HepG2 (cell line): ENCODE data around the gene XCL2. TPM values are rescaled to one million over a fixed set of nuclear protein-coding genes. Genes with fewer than 3 reads are reported as not detected.
A peak's percentile ranks its signal among the peaks of the same experiment; 100 is the strongest.
"Not testable (repeated sequence)": the region's sequence is repeated elsewhere in the genome, so short reads cannot be mapped to it uniquely, and the experiment has no call there.

Experiments used
- ATAC-seq: fragments of 200-7000 bp; cut with Tn5 transposase; 3 replicates; pipeline ENCODE4 v1.9.1; 2020; ENCODE audit warnings: mild to moderate bottlenecking, moderate library complexity
- BruUV-seq: library from RNA; stranded (reverse); fragments of 400-500 nt; replicated peaks from 2 replicates; lab custom pipeline; 2021; lab: Mats Ljungman, UMichigan
- CTCF ChIA-PET: fragments of 300-600 bp; formaldehyde crosslinking; extraction: SDS; loops from one replicate; lab custom pipeline; 2021; ENCODE audit warnings: low total read pairs, inconsistent platforms, low intra/inter-chr PET ratio; lab: Yijun Ruan, JAX
- POLR2A ChIA-PET: fragments of 350-600 bp; sonication (Branson Sonifier 250); formaldehyde crosslinking; loops from one replicate; lab custom pipeline; 2020; ENCODE audit warnings: antibody characterized with exemption, inconsistent platforms; lab: Yijun Ruan, JAX
- DNase-seq: peaks from one replicate; pipeline ENCODE4 v3.0.0-alpha.2; 2015; ENCODE audit warnings: low spot score
- FAIRE-seq: peaks from 3 replicates; lab custom pipeline; 2011; peaks lifted over from hg19 to GRCh38; lab: Jason Lieb, UNC
- H2AFZ ChIP-seq: one replicate; pipeline ENCODE4 v1.6.1; 2011; ENCODE audit warnings: low read length, inconsistent platforms
- H3K27ac ChIP-seq: fragments of 300-600 bp; 3 replicates; pipeline ENCODE4 v1.8.0; 2011; ENCODE audit warnings: mixed run types, mild to moderate bottlenecking, mixed read lengths, low read length, inconsistent platforms; ENCODE audit not compliant: insufficient read depth; ENCODE audit errors: extremely low read length
- H3K27me3 ChIP-seq, 2 experiments: fragments of 200-600 bp in 1 of 2; 2 replicates in 1 of 2; 3 replicates in 1 of 2; pipeline versions ENCODE4 v1.6.0 to v1.8.0; 2011; ENCODE audit warnings: low read length in 2 of 2, mild to moderate bottlenecking in 2 of 2, moderate library complexity in 2 of 2, inconsistent platforms in 1 of 2; ENCODE audit not compliant: insufficient read depth in 2 of 2, control insufficient read depth in 1 of 2
- H3K36me3 ChIP-seq, 2 experiments: fragments of 200-600 bp in 1 of 2; replicated peaks in 1 of 2; 2 replicates in 1 of 2; 3 replicates in 1 of 2; pipeline versions ENCODE4 v1.5.1 to v1.8.0; 2011; ENCODE audit warnings: low read length in 2 of 2, inconsistent platforms in 1 of 2; ENCODE audit not compliant: insufficient read depth in 2 of 2, control insufficient read depth in 1 of 2
- H3K4me1 ChIP-seq: 2 replicates; pipeline ENCODE4 v1.5.1; 2012; ENCODE audit warnings: low read length, inconsistent platforms; ENCODE audit not compliant: insufficient read depth
- H3K4me2 ChIP-seq: 2 replicates; pipeline ENCODE4 v1.6.0; 2011; ENCODE audit warnings: low read depth, low read length, inconsistent platforms
- H3K4me3 ChIP-seq, 3 experiments: fragments of 200-600 bp in 1 of 3; sonication (generic), shearing (Covaris generic) in 1 of 3; replicated peaks in 1 of 3; 2 replicates each; pipeline ENCODE4 v1.5.1; 2011 to 2016; ENCODE audit warnings: low read length in 3 of 3, inconsistent platforms in 2 of 3, low read depth in 2 of 3, mild to moderate bottlenecking in 2 of 3, control low read depth in 1 of 3, mixed read lengths in 1 of 3; ENCODE audit not compliant: insufficient read depth in 1 of 3
- H3K79me2 ChIP-seq: one replicate; pipeline ENCODE4 v1.6.1; 2011; ENCODE audit warnings: low read length, inconsistent platforms; ENCODE audit not compliant: insufficient read depth
- H3K9ac ChIP-seq: 2 replicates; pipeline ENCODE4 v1.6.0; 2011; ENCODE audit warnings: mild to moderate bottlenecking, low read depth, low read length, inconsistent platforms; ENCODE audit not compliant: insufficient read depth
- H3K9me3 ChIP-seq: 2 replicates; pipeline ENCODE4 v1.5.1; 2012; ENCODE audit warnings: mild to moderate bottlenecking, low read length
- H4K20me1 ChIP-seq: 2 replicates; pipeline ENCODE4 v1.6.0; 2011; ENCODE audit warnings: inconsistent platforms, mild to moderate bottlenecking, low read length, moderate library complexity; ENCODE audit not compliant: insufficient read depth
- POLR2G ChIP-seq: fragments of 200-400 bp; formaldehyde crosslinking; IDR thresholded peaks from 2 replicates; pipeline ENCODE4 v1.6.1; 2018; ENCODE audit warnings: mild to moderate bottlenecking, low read depth, low read length, moderate library complexity
- SMC3 ChIP-seq: IDR thresholded peaks from 2 replicates; pipeline ENCODE4 v1.6.1; 2011; ENCODE audit warnings: low read length, improper control_type of control experiment
- SSRP1 ChIP-seq: IDR thresholded peaks from 2 replicates; pipeline ENCODE4 v1.6.1; 2016; ENCODE audit warnings: control low read depth
- STAG1 ChIP-seq: sonication (generic); formaldehyde crosslinking; IDR thresholded peaks from 2 replicates; pipeline ENCODE4 v1.4.0; 2020; ENCODE audit warnings: missing genetic modification reagents
- ZNF547 ChIP-seq: sonication (generic); formaldehyde crosslinking; IDR thresholded peaks from 2 replicates; pipeline ENCODE4 v1.5.1; 2020; ENCODE audit warnings: mild to moderate bottlenecking, missing genetic modification reagents
- ZNF564 ChIP-seq: sonication (generic); formaldehyde crosslinking; IDR thresholded peaks from 2 replicates; pipeline ENCODE4 v1.8.1; 2023; ENCODE audit warnings: mild to moderate bottlenecking, missing genetic modification reagents
- ZNF569 ChIP-seq: sonication (generic); formaldehyde crosslinking; IDR thresholded peaks from 2 replicates; pipeline ENCODE4 v1.5.0; 2020; ENCODE audit warnings: mild to moderate bottlenecking, missing genetic modification reagents, moderate library complexity, borderline replicate concordance
- WGBS: methylation state at CpG from one replicate; pipeline ENCODE4 v1.1.6; 2017; ENCODE audit warnings: low lambda C conversion rate; 5-methylcytosine and 5-hydroxymethylcytosine counted together
- in situ Hi-C: cut with HindIII; loops from 2 replicates; pipeline ENCODE4 v1.10.0; 2017; ENCODE audit warnings: low pct_unique_long_range_greater_than_20kb; ENCODE audit not compliant: extremely low pct_ligation_motif_present
- intact Hi-C: fragments of 100-400 bp; cut with micrococcal nuclease; formaldehyde crosslinking; loops from one replicate; pipeline ENCODE4 v1.10.0; 2022; ENCODE audit not compliant: unreplicated experiment
- polyA plus RNA-seq, 8 experiments: library from polyadenylated mRNA; depleted of rRNA in 3 of 8; stranded (reverse) in 7 of 8; unstranded in 1 of 8; fragments of >200 nt; fragmentation: Illumina TruSeq in 4 of 8; extraction: Trizol in 4 of 8; gene quantifications; 2 replicates each; pipeline versions ENCODE4 v1.2.1 to v1.2.3, GENCODE V29; 2011 to 2016; ENCODE audit warnings: low read depth in 4 of 8, missing spikeins in 1 of 8, mixed read lengths in 1 of 8; ENCODE audit not compliant: insufficient read depth in 1 of 8
- total RNA-seq, 5 experiments: library from RNA; depleted of rRNA; stranded (reverse); fragments of >200 nt; fragmentation: Illumina TruSeq; extraction: Trizol; gene quantifications; 2 replicates each; pipeline ENCODE4 v1.2.3, GENCODE V29; 2016; ENCODE audit warnings: low read depth in 1 of 5
- TF ChIP-seq, protein P1 (sequence below): sonication (generic); formaldehyde crosslinking; IDR thresholded peaks from 2 replicates; pipeline ENCODE4 v1.5.0; 2020; ENCODE audit warnings: mild to moderate bottlenecking, missing genetic modification reagents, moderate library complexity
- TF ChIP-seq, protein P2 (sequence below): sonication (generic); formaldehyde crosslinking; IDR thresholded peaks from 2 replicates; pipeline ENCODE4 v1.5.0; 2020; ENCODE audit warnings: missing genetic modification reagents
- TF ChIP-seq, protein P3 (sequence below): sonication (generic); formaldehyde crosslinking; IDR thresholded peaks from 2 replicates; pipeline ENCODE4 v1.9.0; 2021; ENCODE audit warnings: missing genetic modification reagents, borderline replicate concordance
- TF ChIP-seq, protein P4 (sequence below): sonication (generic); formaldehyde crosslinking; IDR thresholded peaks from 2 replicates; pipeline ENCODE4 v1.4.0; 2020; ENCODE audit warnings: missing genetic modification reagents

The XCL2 gene
- total and polyA plus RNA-seq, 2 of the 13 experiments (the other 11 are each of a cell fraction or from before 2014, with no cell fraction given) = 0.50 TPM; not detected in 1

DNA sequence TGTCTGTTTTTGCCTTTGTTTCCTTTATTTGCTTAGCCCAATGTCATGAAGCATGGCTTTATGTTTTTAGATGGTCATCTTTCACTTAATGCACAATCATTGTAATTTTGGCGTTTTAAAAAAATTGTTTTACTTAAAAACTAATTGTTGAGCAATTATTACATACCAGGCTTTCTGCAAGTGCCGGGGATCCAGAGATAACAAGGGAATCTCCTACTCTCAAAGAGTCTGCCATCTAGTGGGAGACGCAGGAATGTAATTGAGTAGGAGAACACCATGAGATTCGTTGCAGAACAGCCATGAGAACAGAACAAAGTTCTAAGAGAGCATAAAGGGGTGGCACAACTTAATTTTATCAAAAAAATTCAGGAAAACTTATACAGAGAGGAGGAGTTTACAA, 30.4 kb upstream of the XCL2 start:
- H3K79me2 ChIP-seq, H3K9ac ChIP-seq, H2AFZ ChIP-seq, intact Hi-C loops, H3K4me3 ChIP-seq, H3K36me3 ChIP-seq, POLR2A ChIA-PET, H3K4me2 ChIP-seq, H3K9me3 ChIP-seq, H3K27me3 ChIP-seq, H4K20me1 ChIP-seq, H3K27ac ChIP-seq, H3K4me1 ChIP-seq, in situ Hi-C loops, BruUV-seq: not testable (repeated sequence)
- TF ChIP-seq, protein P1, sequence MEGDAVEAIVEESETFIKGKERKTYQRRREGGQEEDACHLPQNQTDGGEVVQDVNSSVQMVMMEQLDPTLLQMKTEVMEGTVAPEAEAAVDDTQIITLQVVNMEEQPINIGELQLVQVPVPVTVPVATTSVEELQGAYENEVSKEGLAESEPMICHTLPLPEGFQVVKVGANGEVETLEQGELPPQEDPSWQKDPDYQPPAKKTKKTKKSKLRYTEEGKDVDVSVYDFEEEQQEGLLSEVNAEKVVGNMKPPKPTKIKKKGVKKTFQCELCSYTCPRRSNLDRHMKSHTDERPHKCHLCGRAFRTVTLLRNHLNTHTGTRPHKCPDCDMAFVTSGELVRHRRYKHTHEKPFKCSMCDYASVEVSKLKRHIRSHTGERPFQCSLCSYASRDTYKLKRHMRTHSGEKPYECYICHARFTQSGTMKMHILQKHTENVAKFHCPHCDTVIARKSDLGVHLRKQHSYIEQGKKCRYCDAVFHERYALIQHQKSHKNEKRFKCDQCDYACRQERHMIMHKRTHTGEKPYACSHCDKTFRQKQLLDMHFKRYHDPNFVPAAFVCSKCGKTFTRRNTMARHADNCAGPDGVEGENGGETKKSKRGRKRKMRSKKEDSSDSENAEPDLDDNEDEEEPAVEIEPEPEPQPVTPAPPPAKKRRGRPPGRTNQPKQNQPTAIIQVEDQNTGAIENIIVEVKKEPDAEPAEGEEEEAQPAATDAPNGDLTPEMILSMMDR (CRISPR knock-in tag) = peak; percentile 31
- TF ChIP-seq SMC3 (peak; percentile 28; the same call in 1 of the 2 replicates), STAG1 (CRISPR knock-in tag) (peak; percentile 59)
- CTCF ChIA-PET = interaction anchor here (2.1 kb wide), 1 partner anchor 134 kb away, joined by 8 read pairs; no protein-coding TSS in a partner anchor
- WGBS = 11% methylated on average over 4 of the region's 4 CpGs
- FAIRE-seq (peak; percentile 95), DNase-seq (peak; percentile 32), ATAC-seq (peak; percentile 70; the same call in 2 of the 3 replicates)

DNA sequence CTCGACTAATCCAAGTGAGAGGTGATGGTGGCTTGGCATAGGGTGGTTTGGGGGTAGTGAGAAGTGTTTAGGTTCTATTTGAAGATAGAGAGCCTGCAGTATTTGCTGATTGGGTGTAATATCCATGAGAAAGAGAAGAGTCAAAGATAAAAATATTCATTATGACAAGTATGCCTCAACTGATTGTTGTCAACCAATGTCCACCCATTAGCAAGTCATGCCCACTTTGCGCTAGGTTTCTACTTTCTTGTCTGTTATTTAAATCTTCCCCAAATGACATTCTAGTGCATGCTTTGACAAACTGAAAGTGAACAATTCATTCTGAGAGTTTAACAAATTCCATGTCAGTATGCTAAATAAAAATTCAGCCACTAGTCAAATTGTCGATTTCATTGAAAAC, 28.8 kb upstream of the XCL2 start:
- H3K4me1 ChIP-seq = peaks cover 16% of the 10 kb centered on the region; the same call in 1 of the 2 replicates
- DNase-seq = no peak
- H3K4me3 ChIP-seq = no peak overlapping the region
- 96% methylated on average over 3 of the region's 3 CpGs for WGBS
- H3K27me3 ChIP-seq = no peaks in the 10 kb centered on the region
- H3K36me3 ChIP-seq = no peaks in the 10 kb centered on the region
- no peak for FAIRE-seq
- in situ Hi-C loops = no loop called here
- H3K27ac ChIP-seq = no peak overlapping the region
- intact Hi-C loops = loop anchor here (1.0 kb wide), 1 partner anchor 133 kb away; no protein-coding TSS in a partner anchor
- no TSS peak for BruUV-seq
- no peaks in the 10 kb centered on the region for H3K9me3 ChIP-seq
- ChIA-PET CTCF (interaction anchor here (2.1 kb wide), 1 partner anchor 133 kb away, joined by 8 read pairs; no protein-coding TSS in a partner anchor), POLR2A (no interaction called here)
- no peak overlapping the region for H2AFZ ChIP-seq
- H4K20me1 ChIP-seq = no peaks in the 10 kb centered on the region
- H3K4me2 ChIP-seq = no peak overlapping the region
- no peak overlapping the region for H3K9ac ChIP-seq
- no peak for ATAC-seq
- no peaks in the 10 kb centered on the region for H3K79me2 ChIP-seq
- TF ChIP-seq POLR2G (no peak), ZNF564 (CRISPR knock-in tag) (no peak), ZNF547 (CRISPR knock-in tag) (no peak), SSRP1 (CRISPR knock-in tag) (no peak), ZNF569 (CRISPR knock-in tag) (no peak)
- TF ChIP-seq, protein P2, sequence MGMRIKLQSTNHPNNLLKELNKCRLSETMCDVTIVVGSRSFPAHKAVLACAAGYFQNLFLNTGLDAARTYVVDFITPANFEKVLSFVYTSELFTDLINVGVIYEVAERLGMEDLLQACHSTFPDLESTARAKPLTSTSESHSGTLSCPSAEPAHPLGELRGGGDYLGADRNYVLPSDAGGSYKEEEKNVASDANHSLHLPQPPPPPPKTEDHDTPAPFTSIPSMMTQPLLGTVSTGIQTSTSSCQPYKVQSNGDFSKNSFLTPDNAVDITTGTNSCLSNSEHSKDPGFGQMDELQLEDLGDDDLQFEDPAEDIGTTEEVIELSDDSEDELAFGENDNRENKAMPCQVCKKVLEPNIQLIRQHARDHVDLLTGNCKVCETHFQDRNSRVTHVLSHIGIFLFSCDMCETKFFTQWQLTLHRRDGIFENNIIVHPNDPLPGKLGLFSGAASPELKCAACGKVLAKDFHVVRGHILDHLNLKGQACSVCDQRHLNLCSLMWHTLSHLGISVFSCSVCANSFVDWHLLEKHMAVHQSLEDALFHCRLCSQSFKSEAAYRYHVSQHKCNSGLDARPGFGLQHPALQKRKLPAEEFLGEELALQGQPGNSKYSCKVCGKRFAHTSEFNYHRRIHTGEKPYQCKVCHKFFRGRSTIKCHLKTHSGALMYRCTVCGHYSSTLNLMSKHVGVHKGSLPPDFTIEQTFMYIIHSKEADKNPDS (CRISPR knock-in tag) = no peak
- TF ChIP-seq, protein P3, sequence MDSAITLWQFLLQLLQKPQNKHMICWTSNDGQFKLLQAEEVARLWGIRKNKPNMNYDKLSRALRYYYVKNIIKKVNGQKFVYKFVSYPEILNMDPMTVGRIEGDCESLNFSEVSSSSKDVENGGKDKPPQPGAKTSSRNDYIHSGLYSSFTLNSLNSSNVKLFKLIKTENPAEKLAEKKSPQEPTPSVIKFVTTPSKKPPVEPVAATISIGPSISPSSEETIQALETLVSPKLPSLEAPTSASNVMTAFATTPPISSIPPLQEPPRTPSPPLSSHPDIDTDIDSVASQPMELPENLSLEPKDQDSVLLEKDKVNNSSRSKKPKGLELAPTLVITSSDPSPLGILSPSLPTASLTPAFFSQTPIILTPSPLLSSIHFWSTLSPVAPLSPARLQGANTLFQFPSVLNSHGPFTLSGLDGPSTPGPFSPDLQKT = no peak
- TF ChIP-seq, protein P4, sequence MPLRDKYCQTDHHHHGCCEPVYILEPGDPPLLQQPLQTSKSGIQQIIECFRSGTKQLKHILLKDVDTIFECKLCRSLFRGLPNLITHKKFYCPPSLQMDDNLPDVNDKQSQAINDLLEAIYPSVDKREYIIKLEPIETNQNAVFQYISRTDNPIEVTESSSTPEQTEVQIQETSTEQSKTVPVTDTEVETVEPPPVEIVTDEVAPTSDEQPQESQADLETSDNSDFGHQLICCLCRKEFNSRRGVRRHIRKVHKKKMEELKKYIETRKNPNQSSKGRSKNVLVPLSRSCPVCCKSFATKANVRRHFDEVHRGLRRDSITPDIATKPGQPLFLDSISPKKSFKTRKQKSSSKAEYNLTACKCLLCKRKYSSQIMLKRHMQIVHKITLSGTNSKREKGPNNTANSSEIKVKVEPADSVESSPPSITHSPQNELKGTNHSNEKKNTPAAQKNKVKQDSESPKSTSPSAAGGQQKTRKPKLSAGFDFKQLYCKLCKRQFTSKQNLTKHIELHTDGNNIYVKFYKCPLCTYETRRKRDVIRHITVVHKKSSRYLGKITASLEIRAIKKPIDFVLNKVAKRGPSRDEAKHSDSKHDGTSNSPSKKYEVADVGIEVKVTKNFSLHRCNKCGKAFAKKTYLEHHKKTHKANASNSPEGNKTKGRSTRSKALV (CRISPR knock-in tag) = no peak
